NCI-H146 treated with DMSO at 0.1 percent for 48 hours (cell line): ENCODE results near the gene XYLB.

Experiments
- DNase-seq: peaks from one replicate; lab custom pipeline; 2025; ENCODE audit not compliant: unreplicated experiment; lab: John Stamatoyannopoulos, UW

Gene XYLB

DNA sequence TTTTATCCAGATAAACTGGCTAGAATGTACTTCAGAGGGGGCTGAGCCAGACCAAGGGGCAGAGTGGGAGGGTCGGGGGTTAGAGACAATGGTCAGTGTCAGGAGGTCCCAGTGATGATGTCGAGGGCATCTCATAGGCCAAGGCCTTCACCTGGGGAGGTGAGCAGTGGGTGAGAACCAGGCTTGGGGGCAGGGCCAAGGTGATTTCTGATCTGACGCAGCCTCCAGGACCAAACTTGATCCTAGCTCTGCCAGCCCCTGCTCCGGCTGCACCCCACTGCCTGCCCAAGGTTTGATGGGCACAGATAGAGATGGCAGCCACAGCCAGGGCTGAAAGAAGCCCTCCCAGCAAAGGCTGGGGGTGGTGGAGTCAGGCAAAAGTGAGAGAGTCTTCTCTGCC, 14.9 kb downstream of the XYLB start:
- DNase-seq, result no peak

DNA sequence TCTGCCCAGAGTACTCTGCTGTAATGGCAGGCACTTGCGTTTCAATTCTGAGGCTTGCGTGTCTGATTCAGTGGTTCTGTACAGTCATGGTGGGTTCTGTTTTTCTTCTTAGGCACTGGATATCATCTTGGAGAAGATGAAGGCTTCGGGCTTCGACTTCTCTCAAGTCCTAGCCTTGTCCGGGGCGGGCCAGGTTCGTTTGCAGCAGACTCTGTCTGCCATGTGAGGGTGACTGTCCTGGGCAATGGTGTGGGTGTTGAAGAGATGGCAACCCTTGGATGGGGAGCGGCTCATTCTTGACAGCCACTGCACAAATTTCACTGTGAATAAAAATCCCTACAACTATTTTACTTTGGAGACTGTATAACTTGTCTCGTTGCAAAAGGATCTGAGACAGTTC, 16.2 kb downstream of the XYLB start:
- DNase-seq, result no peak

DNA sequence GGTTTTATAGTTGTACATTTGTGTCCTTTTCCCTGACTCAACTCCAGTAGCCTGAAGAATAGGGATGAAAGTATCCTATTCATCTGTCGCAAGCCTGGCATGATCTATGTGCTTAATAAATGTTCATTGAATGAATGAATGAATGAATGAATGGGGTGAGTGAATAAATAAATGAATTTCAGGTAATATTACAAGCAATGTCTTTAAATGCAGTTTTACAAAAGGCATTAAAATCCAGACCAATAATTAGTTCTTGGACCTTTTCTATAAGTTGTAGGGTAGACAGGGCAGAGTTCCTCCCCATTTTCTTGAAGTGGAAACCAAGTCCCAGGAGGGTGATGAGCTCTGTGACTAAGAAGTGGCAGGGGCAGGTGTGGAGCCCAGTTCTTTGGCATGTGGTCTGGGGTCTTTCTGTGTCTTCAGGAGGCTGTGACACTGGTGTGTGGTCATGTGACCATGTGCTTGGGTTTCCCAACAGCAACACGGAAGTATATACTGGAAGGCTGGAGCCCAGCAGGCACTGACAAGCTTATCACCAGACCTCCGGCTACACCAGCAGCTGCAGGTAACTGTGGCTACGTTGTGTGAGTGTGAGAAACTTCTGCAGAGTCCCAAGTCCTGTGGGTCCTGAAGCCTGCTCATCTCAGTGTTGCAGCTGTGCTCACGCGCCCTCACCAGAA, 18.3 kb downstream of the XYLB start:
- DNase-seq, result no peak

GRCh38 chr3:38365469-38366062, 19.0 kb downstream of the XYLB start:
- DNase-seq, result no peak

GRCh38 chr3:38366082-38366481, 19.5 kb downstream of the XYLB start:
- no peak for DNase-seq

- DNase-seq, result no peak
Observed at GRCh38 chr3:38367779-38368178, 21.2 kb downstream of the XYLB start.

DNA sequence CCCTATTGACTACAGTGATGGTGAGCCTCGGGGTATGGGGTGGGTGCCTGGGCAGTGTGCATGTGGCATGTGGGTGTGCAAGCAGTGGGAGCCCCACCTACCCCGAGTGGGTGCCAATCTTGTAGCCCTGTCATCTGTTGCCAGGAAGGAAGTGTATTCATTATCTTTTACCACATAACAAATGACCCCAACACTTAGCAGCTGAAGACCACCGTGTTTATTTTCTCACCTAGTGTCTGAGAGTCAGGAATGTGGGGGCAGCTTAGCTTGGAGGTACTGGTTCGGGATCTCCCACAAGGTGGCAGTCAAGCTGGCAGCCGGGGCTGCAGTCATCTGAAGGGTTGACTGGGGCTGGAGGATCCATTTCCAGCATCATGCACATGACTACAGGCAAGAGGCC, 21.7 kb downstream of the XYLB start:
- DNase-seq, result no peak

GRCh38 chr3:38369186-38369585, 22.6 kb downstream of the XYLB start:
- DNase-seq, result no peak

DNA sequence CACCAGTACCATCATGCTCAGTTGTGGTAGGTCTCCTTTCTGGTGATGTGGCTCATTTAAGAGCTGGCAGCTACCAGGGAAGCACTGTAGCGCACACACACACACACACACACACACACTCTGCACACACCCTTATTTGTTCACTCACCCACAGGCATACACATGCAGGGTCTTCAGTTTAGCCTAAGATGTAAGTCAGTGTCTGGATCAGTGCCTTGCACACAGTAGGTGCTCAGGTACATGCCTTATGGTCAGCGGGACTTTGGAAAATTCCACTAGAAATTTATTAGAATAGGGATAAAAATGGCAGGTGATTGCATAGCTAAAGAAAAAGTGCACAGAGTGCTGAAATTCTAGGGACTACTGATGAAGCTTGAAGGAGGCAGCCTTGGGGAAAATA, 23.6 kb downstream of the XYLB start:
- no peak for DNase-seq

- no peak for DNase-seq
Observed at GRCh38 chr3:38370861-38371260, 24.3 kb downstream of the XYLB start.

- DNase-seq, result no peak
Observed at GRCh38 chr3:38371541-38372213, 25.1 kb downstream of the XYLB start.

DNA sequence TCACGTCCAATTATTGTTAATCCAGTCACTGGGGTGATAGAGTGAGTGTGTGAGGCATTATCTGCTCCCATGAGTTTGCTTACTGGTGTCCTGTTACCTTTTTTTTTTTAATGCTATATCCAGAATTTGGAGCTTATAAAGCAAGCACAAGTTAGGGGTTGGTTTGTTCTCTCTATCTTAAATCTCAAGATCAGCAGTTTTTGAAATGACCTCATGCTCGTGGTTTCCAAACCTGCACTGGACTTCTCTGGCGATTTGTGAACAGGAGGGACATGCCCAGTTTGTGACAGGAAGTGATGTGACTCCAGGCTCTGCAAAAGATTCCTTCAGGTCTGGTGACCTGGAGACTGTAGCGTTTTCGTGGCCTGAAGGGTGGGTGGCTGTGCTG, 25.6 kb downstream of the XYLB start:
- DNase-seq, result no peak

GRCh38 chr3:38374221-38374620, 27.6 kb downstream of the XYLB start:
- DNase-seq, result no peak

GRCh38 chr3:38375072-38375471, 28.5 kb downstream of the XYLB start:
- no peak for DNase-seq

- no peak for DNase-seq
Observed at GRCh38 chr3:38375488-38376097, 29.0 kb downstream of the XYLB start.

DNA sequence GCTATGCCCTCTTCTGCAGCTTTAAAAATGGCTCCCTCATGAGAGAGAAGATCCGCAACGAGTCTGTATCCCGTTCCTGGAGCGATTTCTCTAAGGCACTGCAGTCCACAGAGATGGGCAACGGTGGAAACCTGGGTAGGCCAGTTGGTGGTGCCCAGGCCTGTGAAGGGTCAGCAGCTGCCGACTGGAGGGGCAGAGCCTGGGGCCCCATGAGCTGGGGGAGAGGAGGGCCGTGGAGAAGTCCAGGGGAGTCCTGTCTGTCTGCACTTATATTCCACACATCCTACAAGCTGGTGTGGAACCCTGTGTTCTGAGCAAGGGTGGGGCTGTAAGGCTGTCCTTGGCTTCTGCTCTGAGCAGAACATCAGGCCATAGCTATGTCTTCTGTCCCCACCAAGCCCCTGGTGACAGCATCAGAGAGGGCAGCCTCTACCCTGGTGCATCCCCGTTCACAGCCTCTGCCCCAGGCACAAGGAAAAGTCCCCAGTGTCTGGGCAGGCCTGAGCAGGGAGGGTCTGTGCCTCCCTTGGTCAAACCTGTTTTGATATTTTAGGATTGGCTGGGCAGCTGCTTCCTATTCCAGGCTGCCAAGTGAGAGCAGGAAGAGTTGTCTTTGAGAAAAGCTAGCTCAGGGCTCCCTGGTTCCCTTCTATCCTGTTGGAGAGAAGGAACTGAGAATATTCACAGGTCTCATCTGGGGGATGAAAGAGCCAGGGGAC, 29.7 kb downstream of the XYLB start:
- DNase-seq, result no peak

DNA sequence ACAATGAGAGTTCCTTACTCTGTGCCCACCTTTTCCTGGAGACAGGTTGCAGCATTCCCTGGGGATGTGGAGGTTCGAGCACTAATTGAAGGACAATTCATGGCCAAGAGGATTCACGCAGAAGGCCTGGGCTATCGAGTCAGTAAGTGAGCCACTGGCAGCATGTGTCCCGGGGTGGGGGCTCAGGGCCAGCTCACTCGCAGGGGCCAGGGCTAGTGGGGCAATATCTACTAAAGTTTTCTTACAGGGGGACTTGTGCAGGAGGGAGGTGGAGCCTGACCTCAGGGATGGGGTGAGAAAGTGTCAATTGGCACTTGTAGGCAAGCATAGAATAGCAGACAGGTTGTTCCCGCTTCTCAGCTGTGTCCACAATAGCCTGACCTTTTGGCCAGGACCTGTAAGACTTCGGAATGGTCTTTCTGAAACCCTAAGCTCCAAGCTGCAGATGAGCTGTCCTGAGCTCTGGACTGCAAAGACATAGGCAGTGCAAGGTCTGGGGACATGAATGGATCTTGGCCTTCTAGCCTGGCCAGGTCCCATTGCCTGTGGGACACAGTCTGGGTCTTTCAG, 32.7 kb downstream of the XYLB start:
- no peak for DNase-seq

GRCh38 chr3:38382506-38383080, 36.0 kb downstream of the XYLB start:
- DNase-seq, result no peak

- no peak for DNase-seq
Observed at GRCh38 chr3:38383156-38383875, 36.7 kb downstream of the XYLB start.
